Embryonic facial prominence (tissue), 1 donor: ENCODE results near the gene BHLHE40.

Experiments
- DNase-seq: peaks from one replicate; pipeline ENCODE4 v3.0.0-alpha.2; 2016; ENCODE audit errors: extremely low spot score

The BHLHE40 gene

GRCh38 chr3:5019411-5020241, 40.4 kb downstream of the BHLHE40 start:
- DNase-seq, result no peak

- no peak for DNase-seq
These were observed 41.0 kb downstream of the BHLHE40 start for GRCh38 chr3:5020242-5020722.

DNA sequence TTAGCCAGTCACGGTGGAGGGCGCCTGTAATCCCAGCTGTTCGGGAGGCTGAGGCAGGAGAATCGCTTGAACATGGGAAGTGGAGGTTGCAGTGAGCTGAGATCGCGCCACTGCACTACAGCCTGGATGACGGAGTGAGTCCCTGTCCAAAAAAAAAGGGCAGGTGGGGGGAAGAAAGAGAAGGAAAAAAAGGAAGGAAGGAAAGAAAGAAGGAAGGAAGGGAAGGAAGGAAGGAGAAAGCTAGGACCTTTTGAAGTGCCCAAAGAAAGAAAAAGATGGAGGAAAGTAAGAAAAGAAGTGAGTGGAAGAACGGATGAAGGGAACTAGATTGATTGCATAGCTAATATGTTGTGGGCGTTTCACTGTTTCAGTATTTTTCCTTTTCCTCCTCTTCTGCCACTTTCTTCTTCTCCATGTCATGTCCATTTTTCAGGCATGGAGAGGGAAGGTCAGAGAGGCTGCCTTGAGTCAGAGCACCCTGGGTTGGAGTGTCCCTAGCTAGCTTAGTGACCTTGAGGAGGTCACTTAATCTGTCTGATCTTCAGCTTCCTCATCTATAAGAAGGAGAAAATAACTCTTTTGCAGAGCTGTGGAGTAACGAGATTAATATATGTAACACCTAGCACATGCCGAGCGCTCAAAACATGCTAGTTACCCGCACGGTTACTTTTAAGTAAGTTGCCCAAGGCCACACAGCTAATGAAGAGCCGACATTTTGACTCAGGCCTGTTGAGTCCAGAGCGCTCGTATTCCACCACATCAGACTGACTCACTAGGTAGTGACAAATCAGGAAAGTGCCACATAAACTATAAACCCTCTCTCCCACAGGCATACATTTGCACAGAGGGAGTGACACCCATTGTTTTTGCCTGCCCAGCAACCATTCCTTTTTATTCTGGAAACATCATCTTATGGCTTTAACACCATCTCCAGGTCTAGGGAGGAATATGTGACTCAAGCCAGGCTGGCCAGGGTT, 42.2 kb downstream of the BHLHE40 start:
- no peak for DNase-seq

DNA sequence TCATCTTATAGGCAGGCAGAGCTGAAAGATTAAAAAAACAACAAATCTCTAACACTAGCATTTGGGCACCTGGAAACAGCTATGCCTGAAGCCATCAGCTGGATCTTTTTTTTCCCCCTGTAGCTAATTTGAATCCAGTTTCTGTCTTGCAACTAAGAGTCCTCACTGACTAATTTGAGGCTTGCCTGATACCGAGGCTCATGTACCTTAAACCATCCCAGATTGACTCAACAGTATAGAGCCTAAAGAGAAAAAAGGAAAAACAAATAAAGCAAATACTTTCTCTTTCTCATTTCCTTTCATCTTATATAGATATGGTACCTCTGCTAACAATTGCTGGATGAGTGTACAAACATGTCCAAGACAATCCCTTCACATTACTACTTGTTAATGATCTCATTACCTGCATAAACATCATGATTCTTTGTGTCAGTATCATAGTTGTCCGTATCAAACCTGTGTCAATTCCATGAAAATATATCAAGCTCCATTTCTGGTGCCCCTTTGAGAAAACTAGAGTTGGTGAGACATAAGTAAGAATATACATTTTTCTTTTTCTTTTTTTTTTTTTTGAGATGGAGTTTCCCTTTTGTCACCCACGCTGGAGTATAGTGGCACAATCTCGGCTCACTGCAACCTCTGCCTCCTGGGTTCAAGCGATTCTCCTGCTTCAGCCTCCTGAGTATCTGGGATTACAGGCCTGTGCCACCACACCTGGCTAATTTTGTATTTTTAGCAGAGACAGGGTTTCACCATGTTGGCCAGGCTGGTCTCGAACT, 43.1 kb downstream of the BHLHE40 start:
- no peak for DNase-seq

- no peak for DNase-seq
These were observed 43.9 kb downstream of the BHLHE40 start for GRCh38 chr3:5022966-5023776.

GRCh38 chr3:5023777-5024346, 44.6 kb downstream of the BHLHE40 start:
- no peak for DNase-seq

- DNase-seq, result no peak
These were observed 46.8 kb downstream of the BHLHE40 start for GRCh38 chr3:5026046-5026362.

DNA sequence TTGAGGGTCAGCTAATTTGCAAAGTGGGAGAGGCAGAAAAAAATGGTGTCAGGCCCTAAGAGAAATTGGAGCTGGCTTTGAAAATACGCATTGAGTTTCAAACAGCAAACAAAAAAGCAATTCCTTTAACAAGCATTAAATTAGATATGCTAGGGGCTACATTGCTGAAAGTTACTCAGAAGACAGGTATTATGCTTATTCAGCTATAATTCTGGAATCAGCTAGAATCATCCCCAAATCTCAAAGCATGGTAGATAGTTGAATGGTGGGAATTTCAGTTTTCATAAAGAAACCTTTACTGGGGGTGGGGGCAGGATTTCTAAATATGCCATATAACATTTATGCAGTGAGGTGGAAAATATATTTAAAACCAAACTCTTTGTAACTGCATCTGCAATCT, 50.5 kb downstream of the BHLHE40 start:
- DNase-seq, result no peak

GRCh38 chr3:5030152-5030551, 50.9 kb downstream of the BHLHE40 start:
- no peak for DNase-seq

- no peak for DNase-seq
These were observed 53.6 kb downstream of the BHLHE40 start for GRCh38 chr3:5032844-5033243.
